Activated CD4-positive, alpha-beta T cell treated with anti-CD3 and anti-CD28 coated beads, Interleukin-2, amount 10 ng/mL, durations not matched to agents 7 days and 5 days (primary cell): ENCODE data around the gene HACD3. TPM values are rescaled to one million over a fixed set of nuclear protein-coding genes. Genes with fewer than 3 reads are reported as not detected.
"Not testable (repeated sequence)": the region's sequence is repeated elsewhere in the genome, so short reads cannot be mapped to it uniquely, and the experiment has no call there.

Experiments
- CTCF ChIA-PET: fragments of 350-600 bp; sonication (Branson Sonifier 250); formaldehyde crosslinking; loops from one replicate; lab custom pipeline; 2021; ENCODE audit warnings: antibody characterized with exemption; lab: Charles Lee
- POLR2A ChIA-PET: fragments of 350-600 bp; sonication (Branson Sonifier 250); formaldehyde crosslinking; loops from one replicate; lab custom pipeline; 2021; ENCODE audit warnings: antibody characterized with exemption; lab: Charles Lee
- DNase-seq: peaks from one replicate; pipeline ENCODE4 v3.0.0-alpha.2; 2020
- H3K27ac Mint-ChIP-seq: one replicate; pipeline ENCODE4 v1.8.0; 2021; ENCODE audit warnings: mild to moderate bottlenecking, moderate library complexity, mixed read lengths
- H3K27me3 Mint-ChIP-seq: one replicate; pipeline ENCODE4 v1.8.0; 2021; ENCODE audit warnings: mixed read lengths
- H3K36me3 Mint-ChIP-seq: one replicate; pipeline ENCODE4 v1.8.0; 2021; ENCODE audit warnings: low read depth, mixed read lengths
- H3K4me1 Mint-ChIP-seq: one replicate; pipeline ENCODE4 v1.8.0; 2021; ENCODE audit warnings: mixed read lengths
- H3K4me3 Mint-ChIP-seq: one replicate; pipeline ENCODE4 v1.8.0; 2021; ENCODE audit warnings: mild to moderate bottlenecking, moderate library complexity, mixed read lengths
- H3K9me3 Mint-ChIP-seq: one replicate; pipeline ENCODE4 v1.8.0; 2021; ENCODE audit warnings: mixed read lengths
- total RNA-seq, 2 experiments: library from RNA; stranded (reverse); gene quantifications; one replicate each; pipeline ENCODE4 v1.2.3, GENCODE V29; 2021

HACD3 gene
- total RNA-seq, 2 experiments from 2014 or later: 31.3 to 32.8 TPM

GRCh38 chr15:65525622-65526021 is 4.6 kb upstream of the HACD3 start:
- no peak overlapping the region for H3K4me3 Mint-ChIP-seq
- ChIA-PET CTCF (no interaction called here), POLR2A (no interaction called here)
- no peak for DNase-seq
- H3K27ac Mint-ChIP-seq: no peak overlapping the region
- H3K4me1 Mint-ChIP-seq: peaks cover 9% of the 10 kb centered on the region
- no peaks in the 10 kb centered on the region for H3K36me3 Mint-ChIP-seq
- H3K27me3 Mint-ChIP-seq: no peaks in the 10 kb centered on the region
- H3K9me3 Mint-ChIP-seq: no peaks in the 10 kb centered on the region

- Mint-ChIP-seq H3K27ac (no peak overlapping the region), H3K9me3 (no peaks in the 10 kb centered on the region), H3K36me3 (no peaks in the 10 kb centered on the region), H3K4me3 (no peak overlapping the region), H3K4me1 (peaks cover 28% of the 10 kb centered on the region), H3K27me3 (no peaks in the 10 kb centered on the region)
- no peak for DNase-seq
- ChIA-PET CTCF (interaction anchor here (0.6 to 1.5 kb wide), 3 partner anchors 8 to 225 kb away, joined by 3 to 4 read pairs (median 3); no protein-coding TSS in a partner anchor), POLR2A (no interaction called here)
Observed at GRCh38 chr15:65528461-65529060, 1.7 kb upstream of the HACD3 start.

- H3K36me3 Mint-ChIP-seq: peaks cover 2% of the 10 kb centered on the region
- ChIA-PET CTCF (interaction anchor here (0.5 to 2.0 kb wide), 5 partner anchors 10 to 756 kb away, joined by 3 to 10 read pairs (median 3); no protein-coding TSS in a partner anchor), POLR2A (no interaction called here)
- H3K4me3 Mint-ChIP-seq: peak overlapping the region; percentile 81
- DNase-seq: no peak
- H3K9me3 Mint-ChIP-seq: no peaks in the 10 kb centered on the region
- H3K27ac Mint-ChIP-seq: peak overlapping the region; percentile 82
- H3K27me3 Mint-ChIP-seq: no peaks in the 10 kb centered on the region
- H3K4me1 Mint-ChIP-seq: peaks cover 36% of the 10 kb centered on the region
Observed at GRCh38 chr15:65529762-65530317, 423 bp upstream of the HACD3 start.

- POLR2A ChIA-PET: no interaction called here
- H3K36me3 Mint-ChIP-seq: peaks cover 2% of the 10 kb centered on the region
- no peak overlapping the region for H3K4me3 Mint-ChIP-seq
- H3K4me1 Mint-ChIP-seq: peaks cover 37% of the 10 kb centered on the region
- H3K27ac Mint-ChIP-seq: no peak overlapping the region
- H3K27me3 Mint-ChIP-seq: no peaks in the 10 kb centered on the region
- CTCF ChIA-PET: interaction anchor here (0.6 kb wide), 1 partner anchor 623 kb away, joined by 3 read pairs; no protein-coding TSS in a partner anchor
- H3K9me3 Mint-ChIP-seq: no peaks in the 10 kb centered on the region
- DNase-seq: no peak
Observed at GRCh38 chr15:65532738-65533051, 2.4 kb downstream of the HACD3 start.

GRCh38 chr15:65533057-65533756 is 2.9 kb downstream of the HACD3 start:
- no peaks in the 10 kb centered on the region for H3K9me3 Mint-ChIP-seq
- no peak overlapping the region for H3K27ac Mint-ChIP-seq
- peaks cover 37% of the 10 kb centered on the region for H3K4me1 Mint-ChIP-seq
- no peaks in the 10 kb centered on the region for H3K27me3 Mint-ChIP-seq
- no peak for DNase-seq
- peak overlapping the region; percentile 17 for H3K4me3 Mint-ChIP-seq
- peaks cover 2% of the 10 kb centered on the region for H3K36me3 Mint-ChIP-seq
- ChIA-PET CTCF (no interaction called here), POLR2A (no interaction called here)

GRCh38 chr15:65535192-65535591 is 4.9 kb downstream of the HACD3 start:
- peaks cover 32% of the 10 kb centered on the region for H3K4me1 Mint-ChIP-seq

GRCh38 chr15:65540314-65540713 is 10.1 kb downstream of the HACD3 start:
- no peaks in the 10 kb centered on the region for H3K9me3 Mint-ChIP-seq
- peaks cover 1% of the 10 kb centered on the region for H3K4me1 Mint-ChIP-seq
- H3K36me3 Mint-ChIP-seq: no peaks in the 10 kb centered on the region
- H3K27me3 Mint-ChIP-seq: no peaks in the 10 kb centered on the region
- H3K4me3 Mint-ChIP-seq: no peak overlapping the region
- no peak overlapping the region for H3K27ac Mint-ChIP-seq
- ChIA-PET POLR2A (no interaction called here), CTCF (interaction anchor here (0.5 to 2.9 kb wide), 3 partner anchors 9 to 22 kb away, joined by 3 to 10 read pairs (median 4); partner anchors contain the start of gene HACD3)
- DNase-seq: no peak

More at GRCh38 chr15:65535192-65535591, 4.9 kb downstream of the HACD3 start:
- no peaks in the 10 kb centered on the region for H3K27me3 Mint-ChIP-seq
- H3K9me3 Mint-ChIP-seq: no peaks in the 10 kb centered on the region
- peaks cover 2% of the 10 kb centered on the region for H3K36me3 Mint-ChIP-seq
- CTCF ChIA-PET: no interaction called here
- POLR2A ChIA-PET: no interaction called here
- H3K4me3 Mint-ChIP-seq: no peak overlapping the region
- no peak overlapping the region for H3K27ac Mint-ChIP-seq
- no peak for DNase-seq

- H3K9me3 Mint-ChIP-seq: no peaks in the 10 kb centered on the region
- no peak for DNase-seq
- H3K27me3 Mint-ChIP-seq: no peaks in the 10 kb centered on the region
- ChIA-PET POLR2A (no interaction called here), CTCF (interaction anchor here (2.9 kb wide), 1 partner anchor 10 kb away, joined by 10 read pairs; the partner anchor contains the start of gene HACD3)
- H3K4me1 Mint-ChIP-seq: peaks cover 1% of the 10 kb centered on the region
- no peak overlapping the region for H3K4me3 Mint-ChIP-seq
- H3K36me3 Mint-ChIP-seq: no peaks in the 10 kb centered on the region
- no peak overlapping the region for H3K27ac Mint-ChIP-seq
Observed at GRCh38 chr15:65541231-65541820, 11.1 kb downstream of the HACD3 start.

GRCh38 chr15:65547841-65548240 is 17.6 kb downstream of the HACD3 start:
- Mint-ChIP-seq H3K27ac (no peak overlapping the region), H3K27me3 (no peaks in the 10 kb centered on the region)
- POLR2A ChIA-PET: no interaction called here

GRCh38 chr15:65549288-65549687 is 19.0 kb downstream of the HACD3 start:
- ChIA-PET POLR2A (interaction anchor here (0.6 kb wide), 1 partner anchor 768 kb away, joined by 4 read pairs; no protein-coding TSS in a partner anchor), CTCF (interaction anchor here (0.7 to 1.2 kb wide), 3 partner anchors 9 to 221 kb away, joined by 3 to 4 read pairs (median 3); no protein-coding TSS in a partner anchor)
- H3K4me1 Mint-ChIP-seq: peaks cover 13% of the 10 kb centered on the region
- not testable (repeated sequence) for H3K27me3 Mint-ChIP-seq, H3K27ac Mint-ChIP-seq, H3K36me3 Mint-ChIP-seq, H3K9me3 Mint-ChIP-seq, DNase-seq, H3K4me3 Mint-ChIP-seq

More at GRCh38 chr15:65547841-65548240, 17.6 kb downstream of the HACD3 start:
- no peak overlapping the region for H3K4me3 Mint-ChIP-seq
- H3K36me3 Mint-ChIP-seq: peaks cover 2% of the 10 kb centered on the region
- CTCF ChIA-PET: interaction anchor here (0.6 kb wide), 1 partner anchor 660 kb away, joined by 3 read pairs; no protein-coding TSS in a partner anchor
- H3K9me3 Mint-ChIP-seq: peaks cover 2% of the 10 kb centered on the region
- DNase-seq: no peak
- peaks cover 14% of the 10 kb centered on the region for H3K4me1 Mint-ChIP-seq

- ChIA-PET CTCF (interaction anchor here (0.6 kb wide), 1 partner anchor 362 kb away, joined by 3 read pairs; no protein-coding TSS in a partner anchor), POLR2A (no interaction called here)
- no peak overlapping the region for H3K4me3 Mint-ChIP-seq
- no peaks in the 10 kb centered on the region for H3K27me3 Mint-ChIP-seq
- no peak for DNase-seq
- peaks cover 13% of the 10 kb centered on the region for H3K4me1 Mint-ChIP-seq
- H3K27ac Mint-ChIP-seq: peak overlapping the region; percentile 11
- peaks cover 10% of the 10 kb centered on the region for H3K36me3 Mint-ChIP-seq
- peaks cover 2% of the 10 kb centered on the region for H3K9me3 Mint-ChIP-seq
Observed at GRCh38 chr15:65550681-65551098, 20.4 kb downstream of the HACD3 start.

GRCh38 chr15:65551183-65551582 is 20.9 kb downstream of the HACD3 start:
- Mint-ChIP-seq H3K9me3 (peaks cover 2% of the 10 kb centered on the region), H3K27ac (no peak overlapping the region), H3K36me3 (peaks cover 11% of the 10 kb centered on the region), H3K27me3 (no peaks in the 10 kb centered on the region), H3K4me1 (peaks cover 13% of the 10 kb centered on the region), H3K4me3 (no peak overlapping the region)
- CTCF ChIA-PET: interaction anchor here (0.6 to 1.1 kb wide), 3 partner anchors 10 to 363 kb away, joined by 3 to 5 read pairs (median 3); no protein-coding TSS in a partner anchor
- POLR2A ChIA-PET: no interaction called here
- no peak for DNase-seq
